H1 (cell line): ENCODE results near the gene APP. TPM values are rescaled to one million over a fixed set of nuclear protein-coding genes. Genes with fewer than 3 reads are reported as not detected.

ENCODE experiments used
- CTCF ChIA-PET: fragments of 300-600 bp; sonication (Branson Sonifier 250); formaldehyde crosslinking; loops from one replicate; lab custom pipeline; 2021; ENCODE audit not compliant: partially characterized antibody; lab: Charles Lee
- POLR2A ChIA-PET: fragments of 300-600 bp; sonication (Branson Sonifier 250); formaldehyde crosslinking; loops from one replicate; lab custom pipeline; 2021; ENCODE audit warnings: inconsistent platforms; ENCODE audit not compliant: partially characterized antibody; lab: Charles Lee
- DNase-seq, 2 experiments: peaks; one replicate each; pipeline versions ENCODE4 v3.0.0 to v3.0.0-alpha.2; 2010 to 2022; ENCODE audit warnings: low spot score in 2 of 2, low read depth in 1 of 2, mixed read lengths in 1 of 2
- FAIRE-seq: peaks from 2 replicates; lab custom pipeline; 2011; peaks lifted over from hg19 to GRCh38; lab: Jason Lieb, UNC
- H2AFZ ChIP-seq: 2 replicates; pipeline ENCODE4 v1.8.1; 2012; ENCODE audit warnings: low read length, inconsistent platforms
- H2AK5ac ChIP-seq: 2 replicates; pipeline ENCODE4 v1.6.1; 2013; ENCODE audit warnings: low read depth, low read length
- H2BK120ac ChIP-seq: replicated peaks from 2 replicates; pipeline ENCODE3; 2013; ENCODE audit warnings: low read depth, low read length, inconsistent platforms
- H2BK12ac ChIP-seq: 2 replicates; pipeline ENCODE4 v1.6.1; 2013; ENCODE audit warnings: low read depth, low read length
- H2BK15ac ChIP-seq: 2 replicates; pipeline ENCODE4 v1.6.1; 2013; ENCODE audit warnings: low read length
- H2BK20ac ChIP-seq: 2 replicates; pipeline ENCODE4 v1.6.1; 2013; ENCODE audit warnings: low read length
- H2BK5ac ChIP-seq: 2 replicates; pipeline ENCODE4 v1.6.1; 2013; ENCODE audit warnings: low read depth, low read length
- H3K14ac ChIP-seq: 2 replicates; pipeline ENCODE4 v1.6.1; 2013; ENCODE audit warnings: inconsistent platforms; ENCODE audit not compliant: insufficient read length
- H3K18ac ChIP-seq: 2 replicates; pipeline ENCODE4 v1.6.1; 2013; ENCODE audit warnings: low read length; ENCODE audit errors: extremely low read depth
- H3K23ac ChIP-seq: 2 replicates; pipeline ENCODE4 v1.6.1; 2013; ENCODE audit warnings: inconsistent platforms; ENCODE audit not compliant: insufficient read length
- H3K23me2 ChIP-seq: 2 replicates; pipeline ENCODE4 v1.6.1; 2013; ENCODE audit warnings: low read depth, low read length
- H3K27ac ChIP-seq: 2 replicates; pipeline ENCODE4 v1.6.1; 2011; ENCODE audit warnings: low read depth, low read length, inconsistent platforms
- H3K27me3 ChIP-seq, 4 experiments: replicated peaks in 1 of 4; 1 replicate in 1 of 4; 2 replicates in 3 of 4; pipeline versions ENCODE4 v1.6.1 to v1.8.1; 2011 to 2013; ENCODE audit warnings: low read length in 3 of 4, mild to moderate bottlenecking in 3 of 4, inconsistent platforms in 2 of 4, mixed read lengths in 2 of 4, moderate library complexity in 1 of 4; ENCODE audit not compliant: control insufficient read depth in 3 of 4, insufficient read depth in 3 of 4; ENCODE audit errors: extremely low read depth in 1 of 4
- H3K36me3 ChIP-seq, 4 experiments: 2 replicates each; pipeline versions ENCODE4 v1.6.1 to v1.8.1; 2011 to 2013; ENCODE audit warnings: mild to moderate bottlenecking in 4 of 4, low read length in 3 of 4, moderate library complexity in 2 of 4, control low read depth in 1 of 4, inconsistent platforms in 1 of 4; ENCODE audit not compliant: insufficient read depth in 4 of 4, control insufficient read depth in 2 of 4
- H3K4ac ChIP-seq: replicated peaks from 2 replicates; pipeline ENCODE3; 2013; ENCODE audit warnings: low read length, low read depth, mixed read lengths, inconsistent platforms; ENCODE audit not compliant: insufficient read length
- H3K4me1 ChIP-seq, 4 experiments: replicated peaks in 1 of 4; 1 replicate in 1 of 4; 2 replicates in 3 of 4; pipeline versions ENCODE4 v1.6.1 to v1.8.1; 2011 to 2013; ENCODE audit warnings: low read length in 3 of 4, inconsistent platforms in 2 of 4, mixed read lengths in 1 of 4; ENCODE audit not compliant: insufficient read depth in 4 of 4, control insufficient read depth in 3 of 4
- H3K4me2 ChIP-seq, 2 experiments: 2 replicates each; pipeline versions ENCODE4 v1.6.1 to v1.8.1; 2011 to 2013; ENCODE audit warnings: low read depth in 2 of 2, low read length in 2 of 2, control low read depth in 1 of 2, inconsistent platforms in 1 of 2, mild to moderate bottlenecking in 1 of 2; ENCODE audit not compliant: insufficient read depth in 1 of 2
- H3K4me3 ChIP-seq, 4 experiments: fragments of 200-600, 300-600 bp in 1 of 4; sonication (generic), shearing (Covaris generic), sonication (Bioruptor Twin) in 1 of 4; 2 replicates each; pipeline versions ENCODE4 v1.5.1 to v1.8.1; 2011 to 2016; ENCODE audit warnings: low read length in 4 of 4, low read depth in 3 of 4, control low read depth in 2 of 4, inconsistent platforms in 2 of 4, mild to moderate bottlenecking in 2 of 4, mixed read lengths in 1 of 4, moderate library complexity in 1 of 4; ENCODE audit not compliant: insufficient read depth in 2 of 4; ENCODE audit errors: extremely low read depth in 1 of 4
- H3K56ac ChIP-seq: replicated peaks from 2 replicates; pipeline ENCODE3; 2013; ENCODE audit warnings: low read depth, mild to moderate bottlenecking, mixed read lengths, low read length, inconsistent platforms; ENCODE audit not compliant: insufficient read length
- H3K79me1 ChIP-seq: 2 replicates; pipeline ENCODE4 v1.6.1; 2013; ENCODE audit warnings: low read depth, low read length, control low read depth
- H3K79me2 ChIP-seq, 2 experiments: 2 replicates each; pipeline versions ENCODE4 v1.6.1 to v1.8.1; 2012 to 2013; ENCODE audit warnings: low read length in 2 of 2, mild to moderate bottlenecking in 2 of 2, inconsistent platforms in 1 of 2; ENCODE audit not compliant: insufficient read depth in 2 of 2, control insufficient read depth in 1 of 2
- H3K9ac ChIP-seq, 4 experiments: replicated peaks in 1 of 4; 1 replicate in 1 of 4; 2 replicates in 3 of 4; pipeline versions ENCODE4 v1.6.1 to v1.8.1; 2011 to 2013; ENCODE audit warnings: low read depth in 3 of 4, low read length in 3 of 4, control low read depth in 2 of 4, mild to moderate bottlenecking in 2 of 4, moderate library complexity in 2 of 4, inconsistent platforms in 1 of 4; ENCODE audit errors: extremely low read depth in 1 of 4
- H3K9me3 ChIP-seq, 2 experiments: 2 replicates each; pipeline versions ENCODE4 v1.6.1 to v1.8.1; 2012 to 2013; ENCODE audit warnings: mild to moderate bottlenecking in 2 of 2, moderate library complexity in 2 of 2, control low read depth in 1 of 2, inconsistent platforms in 1 of 2, low read depth in 1 of 2, low read length in 1 of 2, mixed read lengths in 1 of 2; ENCODE audit not compliant: insufficient read depth in 2 of 2
- H4K20me1 ChIP-seq, 2 experiments: replicated peaks in 1 of 2; 2 replicates each; pipeline versions ENCODE3 to v1.8.1; 2011 to 2013; ENCODE audit warnings: inconsistent platforms in 2 of 2, low read length in 2 of 2, mild to moderate bottlenecking in 1 of 2; ENCODE audit not compliant: insufficient read depth in 2 of 2, control insufficient read depth in 1 of 2
- H4K5ac ChIP-seq: 2 replicates; pipeline ENCODE4 v1.6.1; 2013; ENCODE audit warnings: low read length, low read depth, mixed read lengths, inconsistent platforms; ENCODE audit not compliant: insufficient read length
- H4K8ac ChIP-seq: 2 replicates; pipeline ENCODE4 v1.8.0; 2013; ENCODE audit warnings: mild to moderate bottlenecking, moderate library complexity, low read length, inconsistent platforms; ENCODE audit not compliant: insufficient read depth; ENCODE audit errors: extremely low read depth
- H4K91ac ChIP-seq: replicated peaks from 2 replicates; pipeline ENCODE3; 2013; ENCODE audit warnings: low read length, mixed read lengths, inconsistent platforms; ENCODE audit not compliant: insufficient read length
- BACH1 ChIP-seq: IDR thresholded peaks from 2 replicates; pipeline ENCODE4 v1.6.1; 2012; ENCODE audit warnings: low read length, improper control_type of control experiment
- CBX8 ChIP-seq: fragments of 300-800, 300-1000 bp; sonication (generic); IDR thresholded peaks from 2 replicates; pipeline ENCODE4 v1.7.1; 2016; ENCODE audit warnings: low read depth, low read length, borderline replicate concordance
- GTF2F1 ChIP-seq: IDR thresholded peaks from 2 replicates; pipeline ENCODE4 v1.6.1; 2012; ENCODE audit warnings: low read depth, low read length, improper control_type of control experiment, borderline replicate concordance
- HDAC6 ChIP-seq: IDR thresholded peaks from one replicate; pipeline ENCODE4 v1.7.1; 2012; ENCODE audit warnings: low read depth, mild to moderate bottlenecking, inconsistent platforms, low read length, moderate library complexity
- MAFK ChIP-seq: IDR thresholded peaks from 2 replicates; pipeline ENCODE4 v1.6.1; 2012; ENCODE audit warnings: low read depth, mild to moderate bottlenecking, improper control_type of control experiment, low read length
- MAX ChIP-seq: IDR thresholded peaks from 2 replicates; pipeline ENCODE4 v1.6.1; 2012; ENCODE audit warnings: inconsistent platforms
- RAD21 ChIP-seq, 2 experiments: IDR thresholded peaks in 1 of 2; conservative IDR thresholded peaks in 1 of 2; 2 replicates each; pipeline ENCODE4 v1.6.1; 2011; ENCODE audit warnings: low read depth in 2 of 2, low read length in 2 of 2, improper control_type of control experiment in 1 of 2, inconsistent platforms in 1 of 2, mild to moderate bottlenecking in 1 of 2, moderate library complexity in 1 of 2
- RNF2 ChIP-seq: fragments of 200-900, 300-1000 bp; sonication (generic); IDR thresholded peaks from 2 replicates; pipeline ENCODE4 v1.7.1; 2016; ENCODE audit warnings: borderline replicate concordance, low read depth, mild to moderate bottlenecking, antibody characterized with exemption, low read length; ENCODE audit not compliant: poor library complexity, severe bottlenecking; ENCODE audit errors: missing control alignments
- SAP30 ChIP-seq: fragments of 300-600 bp; sonication (generic); IDR thresholded peaks from 2 replicates; pipeline ENCODE4 v1.7.1; 2012; ENCODE audit warnings: low read length, moderate library complexity, mild to moderate bottlenecking, inconsistent platforms; ENCODE audit not compliant: insufficient read depth, insufficient replicate concordance
- TBP ChIP-seq: IDR thresholded peaks from 2 replicates; pipeline ENCODE4 v1.6.1; 2011; ENCODE audit warnings: low read depth, low read length, improper control_type of control experiment
- TEAD4 ChIP-seq: IDR thresholded peaks from 2 replicates; pipeline ENCODE4 v1.6.1; 2012; ENCODE audit warnings: low read depth, low read length, inconsistent platforms, mixed read lengths
- USF2 ChIP-seq: IDR thresholded peaks from 2 replicates; pipeline ENCODE4 v1.6.1; 2011; ENCODE audit warnings: low read length, improper control_type of control experiment
- WGBS, 2 experiments: shearing (Covaris generic) in 1 of 2; methylation state at CpG; one replicate each; pipeline versions ENCODE4 v1.1.6 to v1.1.7; 2013 to 2015; ENCODE audit warnings: low lambda C conversion rate in 2 of 2, mixed read lengths in 2 of 2, inconsistent platforms in 1 of 2, low coverage in 1 of 2, missing lambda C conversion rate in 1 of 2; ENCODE audit not compliant: insufficient replicate concordance in 2 of 2, insufficient coverage in 1 of 2, insufficient read length in 1 of 2; ENCODE audit errors: extremely low coverage in 1 of 2, missing lambda C conversion rate in 1 of 2; 5-methylcytosine and 5-hydroxymethylcytosine counted together
- polyA plus RNA-seq, 7 experiments: library from polyadenylated mRNA; depleted of rRNA in 3 of 7; stranded (reverse) in 5 of 7; unstranded in 2 of 7; fragments of >200 nt in 5 of 7; fragments of 200-250 nt in 2 of 7; gene quantifications; 1 replicate in 5 of 7; 2 replicates in 1 of 7; 4 replicates in 1 of 7; pipeline versions ENCODE4 v1.2.1 to v1.2.3, GENCODE V29; 2011 to 2013; ENCODE audit warnings: missing spikeins in 2 of 7, mixed read lengths in 2 of 7
- total RNA-seq: library from RNA; stranded (reverse); fragmentation: NEBNext Ultra II Directional; extraction: Animal tissue kit (Norgen Biotek cat#: 25700); gene quantifications from 2 replicates; pipeline ENCODE4 v1.2.1, GENCODE V29; 2021

APP gene
- total and polyA plus RNA-seq, 2 of the 8 experiments (the other 6 are each of a cell fraction or from before 2014, with no cell fraction given): 375 to 551 TPM

GRCh38 chr21:26089730-26090129 lies 80.8 kb downstream of the APP start:
- Histone ChIP-seq H3K18ac (no peak overlapping the region), H3K4me2 (no peak overlapping the region), H2BK15ac (no peak overlapping the region), H2BK12ac (no peak overlapping the region), H3K9ac (no peak overlapping the region), H3K56ac (no peak overlapping the region), H3K4me3 (no peak overlapping the region), H3K23ac (no peak overlapping the region), H4K20me1 (peaks cover 2 to 4% of the 10 kb centered on the region in 2 experiments), H3K79me2 (peaks cover 0 to 96% of the 10 kb centered on the region in 2 experiments; a peak in 3 of 4 replicates), H3K4me1 (peaks cover 2 to 9% (median 7%) of the 10 kb centered on the region in 4 experiments), H4K8ac (no peak overlapping the region), H2AFZ (no peak overlapping the region), H3K9me3 (no peaks in the 10 kb centered on the region), H3K27ac (0 out of 2 replicates have a peak overlapping the region, but pooled peaks have one; percentile 9), H4K5ac (no peak overlapping the region), H3K36me3 (peaks cover 0 to 17% (median 3%) of the 10 kb centered on the region in 4 experiments; a peak in 3 of 8 replicates), H3K23me2 (no peaks in the 10 kb centered on the region; the same call in 1 of the 2 replicates), H2BK20ac (no peak overlapping the region), H3K79me1 (peaks cover 7% of the 10 kb centered on the region), H2BK5ac (no peak overlapping the region), H2AK5ac (no peak overlapping the region), H3K4ac (no peak overlapping the region), H3K27me3 (no peaks in the 10 kb centered on the region), H3K14ac (no peak overlapping the region), H4K91ac (no peak overlapping the region), H2BK120ac (no peak overlapping the region)
- ChIA-PET POLR2A (interaction anchor here (1.1 kb wide), 1 partner anchor 10 kb away, joined by 3 read pairs; no protein-coding TSS in a partner anchor), CTCF (no interaction called here)
- no peak for DNase-seq
- 88% methylated on average over 6 of the region's 6 CpGs; no CpG with 5 or more reads in 1 of the 2 experiments for WGBS, 2 experiments
- FAIRE-seq: no peak
- no peak for TF ChIP-seq USF2
- TF ChIP-seq GTF2F1: no peak
- TF ChIP-seq TEAD4: no peak
- no peak for TF ChIP-seq TBP
- no peak for TF ChIP-seq RAD21 (IDR thresholded peaks at IDR 0.05 in 1 of 2, conservative IDR thresholded peaks at IDR 0.05 in 1 of 2; ENCODE audit: low read depth in 2 of 2, low read length in 2 of 2)
- no peak for TF ChIP-seq RNF2
- TF ChIP-seq BACH1: no peak
- no peak for TF ChIP-seq SAP30
- no peak for TF ChIP-seq CBX8
- TF ChIP-seq MAX: no peak
- no peak for TF ChIP-seq HDAC6
- TF ChIP-seq MAFK: no peak
